ENCODE data around the gene SIRT7. TPM values are rescaled to one million over a fixed set of nuclear protein-coding genes. Genes with fewer than 3 reads are reported as not detected.

The SIRT7 gene
- total RNA-seq, 4 donors from 2014 or later: 82.5 to 130 (median 112) TPM

DNA sequence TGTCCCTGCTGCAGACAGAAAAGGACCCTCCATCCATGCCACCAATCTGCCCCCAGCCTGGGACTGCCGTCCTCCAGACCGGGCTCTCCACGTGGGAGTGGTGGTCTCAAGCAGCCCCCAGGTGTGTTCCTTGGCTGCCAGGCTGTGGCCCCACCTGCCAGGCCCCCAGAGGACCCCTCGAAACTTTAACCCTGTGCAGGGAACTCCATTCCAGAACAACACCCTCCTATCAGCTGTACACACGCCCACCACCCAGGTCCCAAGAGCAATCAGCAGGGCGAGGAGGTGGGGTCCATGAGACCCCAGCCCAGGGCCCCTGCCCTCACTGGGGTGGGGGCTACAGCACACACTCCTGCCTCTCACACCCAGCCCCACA, 17.7 kb upstream of the SIRT7 start:
- Histone ChIP-seq H3K4me3 (no peak overlapping the region), H3K9me3 (no peaks in the 10 kb centered on the region), H3K27ac (no peak overlapping the region), H3K27me3 (no peaks in the 10 kb centered on the region), H3K36me3 (no peaks in the 10 kb centered on the region), H3K4me1 (peaks cover 0 to 21% (median 5%) of the 10 kb centered on the region in 4 donors)
- TF ChIP-seq, protein P1, sequence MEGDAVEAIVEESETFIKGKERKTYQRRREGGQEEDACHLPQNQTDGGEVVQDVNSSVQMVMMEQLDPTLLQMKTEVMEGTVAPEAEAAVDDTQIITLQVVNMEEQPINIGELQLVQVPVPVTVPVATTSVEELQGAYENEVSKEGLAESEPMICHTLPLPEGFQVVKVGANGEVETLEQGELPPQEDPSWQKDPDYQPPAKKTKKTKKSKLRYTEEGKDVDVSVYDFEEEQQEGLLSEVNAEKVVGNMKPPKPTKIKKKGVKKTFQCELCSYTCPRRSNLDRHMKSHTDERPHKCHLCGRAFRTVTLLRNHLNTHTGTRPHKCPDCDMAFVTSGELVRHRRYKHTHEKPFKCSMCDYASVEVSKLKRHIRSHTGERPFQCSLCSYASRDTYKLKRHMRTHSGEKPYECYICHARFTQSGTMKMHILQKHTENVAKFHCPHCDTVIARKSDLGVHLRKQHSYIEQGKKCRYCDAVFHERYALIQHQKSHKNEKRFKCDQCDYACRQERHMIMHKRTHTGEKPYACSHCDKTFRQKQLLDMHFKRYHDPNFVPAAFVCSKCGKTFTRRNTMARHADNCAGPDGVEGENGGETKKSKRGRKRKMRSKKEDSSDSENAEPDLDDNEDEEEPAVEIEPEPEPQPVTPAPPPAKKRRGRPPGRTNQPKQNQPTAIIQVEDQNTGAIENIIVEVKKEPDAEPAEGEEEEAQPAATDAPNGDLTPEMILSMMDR (IDR thresholded peaks at IDR 0.05): no peak
- no peak for TF ChIP-seq POLR2A (IDR thresholded peaks at IDR 0.05)
- no peak for DNase-seq

DNA sequence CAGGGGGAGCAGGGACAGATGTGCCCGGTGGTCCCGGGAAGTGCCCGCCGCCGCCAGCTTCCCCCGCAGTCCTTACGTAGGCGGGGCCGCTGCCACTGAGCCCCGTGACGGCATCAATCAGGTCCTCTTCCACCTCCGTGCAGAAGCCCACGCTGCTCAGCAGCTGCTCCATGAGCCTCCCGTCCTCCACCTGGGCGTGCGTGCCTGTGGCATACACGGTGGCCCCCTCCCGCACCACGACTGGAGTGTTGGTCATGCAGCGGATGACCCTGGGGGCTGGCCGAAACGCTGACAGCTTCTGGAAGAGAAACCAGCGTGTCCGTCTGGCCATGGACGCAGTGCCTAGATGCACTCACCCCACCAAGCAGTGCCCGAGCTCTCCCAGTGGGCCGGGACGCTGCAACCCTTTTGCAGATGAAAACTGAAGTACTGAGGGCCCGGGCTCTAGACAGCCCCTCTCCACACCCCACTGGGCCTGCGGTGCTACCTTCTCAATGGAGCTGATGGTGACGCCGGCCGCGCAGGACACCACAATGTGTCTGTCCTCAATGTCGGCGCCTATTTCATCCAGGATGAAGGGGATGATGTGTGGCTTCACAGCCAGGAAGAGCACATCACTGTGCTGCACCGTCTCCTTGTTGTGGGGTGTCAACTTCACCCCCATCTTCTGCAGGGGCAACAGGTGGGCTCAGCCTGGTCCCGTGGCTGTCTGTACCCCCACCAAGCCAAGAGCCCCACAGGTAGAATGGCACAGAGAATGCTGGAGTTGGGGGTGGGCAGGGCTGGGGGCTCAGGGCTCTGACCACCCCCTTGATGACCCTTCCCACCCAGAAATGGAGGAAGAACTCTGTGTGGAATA, 17.1 kb upstream of the SIRT7 start:
- no peaks in the 10 kb centered on the region for H3K36me3 ChIP-seq
- DNase-seq: peak in 1 of 3 donors; percentile 45
- H3K4me3 ChIP-seq: no peak overlapping the region
- TF ChIP-seq, protein P1 (IDR thresholded peaks at IDR 0.05): no peak
- TF ChIP-seq POLR2A (IDR thresholded peaks at IDR 0.05): no peak
- no peaks in the 10 kb centered on the region for H3K27me3 ChIP-seq
- H3K27ac ChIP-seq: no peak overlapping the region
- H3K9me3 ChIP-seq: no peaks in the 10 kb centered on the region
- H3K4me1 ChIP-seq: peaks cover 0 to 21% (median 5%) of the 10 kb centered on the region in 4 donors

DNA sequence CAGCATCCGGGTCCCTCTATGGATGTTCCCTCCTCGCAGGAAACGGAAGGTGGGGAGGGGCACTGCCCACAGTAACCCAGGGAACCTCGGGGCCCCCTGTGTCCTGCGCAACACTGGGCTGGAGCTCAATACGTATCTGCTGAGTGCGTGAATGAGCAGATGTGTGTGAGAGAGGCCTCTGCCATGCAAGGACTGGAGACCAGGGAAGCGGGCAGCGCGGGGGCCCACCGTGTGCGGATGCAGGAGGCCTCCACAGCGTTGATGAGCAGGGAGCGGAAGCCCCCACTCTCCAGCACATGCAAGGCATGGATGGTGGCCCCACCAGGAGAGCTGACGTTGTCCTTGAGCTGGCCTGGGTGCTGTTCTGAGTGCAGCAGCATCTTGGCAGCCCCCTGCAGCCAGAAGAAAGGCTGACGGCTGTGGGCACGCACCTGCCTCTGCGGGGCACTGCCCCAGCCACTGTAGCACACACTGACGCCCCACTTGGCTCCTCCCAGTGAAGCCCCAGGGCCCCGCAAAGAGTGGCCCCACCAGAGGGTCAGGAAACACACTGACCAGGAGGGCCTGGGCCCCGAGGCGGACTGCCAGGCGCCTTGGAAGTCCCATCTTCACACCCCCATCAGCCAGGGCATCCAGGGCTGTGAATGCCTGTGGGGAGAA, 16.3 kb upstream of the SIRT7 start:
- H3K4me3 ChIP-seq: no peak overlapping the region
- no peak overlapping the region for H3K27ac ChIP-seq
- no peak for DNase-seq
- TF ChIP-seq, protein P1 (IDR thresholded peaks at IDR 0.05): no peak
- no peak for TF ChIP-seq POLR2A (IDR thresholded peaks at IDR 0.05)
- H3K4me1 ChIP-seq: peaks cover 0 to 21% (median 5%) of the 10 kb centered on the region in 4 donors
- no peaks in the 10 kb centered on the region for H3K9me3 ChIP-seq
- no peaks in the 10 kb centered on the region for H3K36me3 ChIP-seq
- no peaks in the 10 kb centered on the region for H3K27me3 ChIP-seq

DNA sequence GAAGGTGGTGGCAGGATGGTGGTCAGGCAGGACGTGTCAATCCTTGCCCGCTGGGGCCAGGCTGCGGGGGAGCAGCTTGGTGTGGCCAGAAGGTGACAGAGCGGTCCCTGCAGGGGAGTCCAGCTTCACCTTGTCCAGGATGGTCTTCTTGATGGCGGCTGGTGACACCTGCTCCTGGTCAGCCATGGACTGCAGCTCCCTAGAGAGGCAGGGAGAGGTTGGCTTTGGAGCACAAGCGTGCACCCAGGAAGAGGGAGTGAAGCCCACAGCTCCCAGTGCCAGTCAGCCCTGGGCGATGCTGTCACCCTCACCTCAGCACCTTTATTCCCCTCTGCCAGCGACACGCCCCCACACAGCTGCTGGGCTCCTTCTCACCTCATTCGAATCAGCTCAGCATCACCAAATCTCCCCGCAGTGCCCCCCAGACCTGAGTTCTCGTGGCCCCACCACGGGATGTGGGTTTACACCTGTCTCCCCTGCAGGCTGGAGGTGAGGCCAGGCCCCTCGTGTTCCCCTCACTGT, 15.3 kb upstream of the SIRT7 start:
- no peak for TF ChIP-seq POLR2A (IDR thresholded peaks at IDR 0.05)
- no peaks in the 10 kb centered on the region for H3K27me3 ChIP-seq
- H3K36me3 ChIP-seq: no peaks in the 10 kb centered on the region

DNA sequence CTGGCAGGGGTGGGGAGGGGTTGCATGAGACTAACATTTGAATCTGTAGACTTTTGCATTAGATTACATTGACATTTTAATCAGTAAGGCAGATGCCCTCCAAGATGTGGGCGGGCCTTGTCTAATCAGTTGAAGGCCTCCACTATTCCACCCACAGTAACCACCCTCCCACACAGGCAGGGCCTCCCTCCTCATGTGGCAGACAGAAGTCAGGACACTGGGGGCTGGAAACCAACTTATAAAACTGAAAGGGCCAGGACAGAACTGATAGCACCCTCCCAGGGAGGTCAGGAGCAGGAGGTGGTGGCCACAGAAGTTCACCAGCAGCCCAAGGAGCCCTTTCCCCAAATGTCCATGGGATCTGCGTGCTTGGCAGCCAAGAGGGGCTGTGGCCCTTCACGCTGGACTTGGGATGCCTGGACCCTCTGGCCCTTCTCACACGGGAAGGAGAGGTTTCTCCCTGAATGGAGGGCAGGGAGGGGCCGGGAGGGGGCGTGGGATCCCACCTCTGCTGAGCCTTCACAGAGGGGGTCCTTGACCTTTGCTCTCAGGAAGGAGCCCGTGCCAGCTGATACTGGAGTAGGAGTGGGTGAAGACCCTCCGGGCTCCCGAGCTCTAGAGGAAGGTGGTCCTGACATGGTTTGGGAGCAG, 14.5 kb upstream of the SIRT7 start:
- Histone ChIP-seq H3K9me3 (no peaks in the 10 kb centered on the region), H3K27me3 (no peaks in the 10 kb centered on the region), H3K27ac (no peak overlapping the region), H3K4me3 (no peak overlapping the region), H3K4me1 (peaks cover 0 to 30% (median 16%) of the 10 kb centered on the region in 4 donors), H3K36me3 (no peaks in the 10 kb centered on the region)
- no peak for TF ChIP-seq POLR2A (IDR thresholded peaks at IDR 0.05)
- TF ChIP-seq, protein P1 (IDR thresholded peaks at IDR 0.05): no peak
- DNase-seq: no peak

More for the DNA sequence above, 15.3 kb upstream of the SIRT7 start:
- DNase-seq: no peak
- Histone ChIP-seq H3K4me3 (no peak overlapping the region), H3K27ac (no peak overlapping the region), H3K4me1 (peaks cover 0 to 31% (median 11%) of the 10 kb centered on the region in 4 donors), H3K9me3 (no peaks in the 10 kb centered on the region)
